ENCODE measurements around the gene C17orf67.

The C17orf67 gene

DNA sequence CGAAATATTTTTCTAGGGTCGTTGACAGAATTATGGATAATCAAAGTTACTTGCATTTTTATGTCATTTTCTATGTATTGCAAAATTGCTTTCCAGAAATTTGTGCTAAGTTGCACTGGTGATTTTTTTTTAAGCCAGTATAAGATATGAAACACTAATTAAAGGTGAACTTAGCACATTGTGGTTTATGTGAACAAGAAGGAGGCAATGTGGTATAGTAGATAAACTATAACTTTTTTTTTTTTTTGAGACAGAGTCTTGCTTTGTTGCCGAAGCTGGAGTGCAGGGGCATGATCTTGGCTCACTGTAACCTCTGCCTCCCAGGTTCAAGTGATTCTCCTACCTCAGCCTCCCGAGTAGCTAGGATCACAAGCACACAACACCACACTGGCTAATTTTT lies 13.4 kb upstream of the C17orf67 start:
- no peak overlapping the region for H3K4me3 ChIP-seq (ENCODE audit: insufficient read depth, low read length, poor library complexity, severe bottlenecking)
- no peak overlapping the region for H3K9ac ChIP-seq (ENCODE audit: low read length)
- no peak for TF ChIP-seq EZH2phosphoT487 (conservative IDR thresholded peaks at IDR 0.05; ENCODE audit: low read length)
- TF ChIP-seq, protein P1, sequence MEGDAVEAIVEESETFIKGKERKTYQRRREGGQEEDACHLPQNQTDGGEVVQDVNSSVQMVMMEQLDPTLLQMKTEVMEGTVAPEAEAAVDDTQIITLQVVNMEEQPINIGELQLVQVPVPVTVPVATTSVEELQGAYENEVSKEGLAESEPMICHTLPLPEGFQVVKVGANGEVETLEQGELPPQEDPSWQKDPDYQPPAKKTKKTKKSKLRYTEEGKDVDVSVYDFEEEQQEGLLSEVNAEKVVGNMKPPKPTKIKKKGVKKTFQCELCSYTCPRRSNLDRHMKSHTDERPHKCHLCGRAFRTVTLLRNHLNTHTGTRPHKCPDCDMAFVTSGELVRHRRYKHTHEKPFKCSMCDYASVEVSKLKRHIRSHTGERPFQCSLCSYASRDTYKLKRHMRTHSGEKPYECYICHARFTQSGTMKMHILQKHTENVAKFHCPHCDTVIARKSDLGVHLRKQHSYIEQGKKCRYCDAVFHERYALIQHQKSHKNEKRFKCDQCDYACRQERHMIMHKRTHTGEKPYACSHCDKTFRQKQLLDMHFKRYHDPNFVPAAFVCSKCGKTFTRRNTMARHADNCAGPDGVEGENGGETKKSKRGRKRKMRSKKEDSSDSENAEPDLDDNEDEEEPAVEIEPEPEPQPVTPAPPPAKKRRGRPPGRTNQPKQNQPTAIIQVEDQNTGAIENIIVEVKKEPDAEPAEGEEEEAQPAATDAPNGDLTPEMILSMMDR (IDR thresholded peaks at IDR 0.05; ENCODE audit: insufficient read depth, low read length, poor library complexity, severe bottlenecking), result no peak
- H3K36me3 ChIP-seq (ENCODE audit: low read length), result peaks cover 11% of the 10 kb centered on the region; the same call in 1 of the 2 replicates
- no peak overlapping the region for H3K4me2 ChIP-seq (ENCODE audit: low read depth, low read length, poor library complexity, severe bottlenecking)
- no peaks in the 10 kb centered on the region for H3K9me3 ChIP-seq (ENCODE audit: insufficient read depth, low read length)
- H4K20me1 ChIP-seq (ENCODE audit: low read depth, low read length), result no peaks in the 10 kb centered on the region; the same call in 1 of the 2 replicates
- H3F3A ChIP-seq (ENCODE audit: insufficient read depth), result peaks cover 6% of the 10 kb centered on the region; the same call in 1 of the 2 replicates
- H3K27ac ChIP-seq (ENCODE audit: low read depth, low read length), result no peak overlapping the region
- no peaks in the 10 kb centered on the region for H3K9me2 ChIP-seq (replicated peaks; ENCODE audit: insufficient read depth, low read length)
- no peaks in the 10 kb centered on the region for H3K79me2 ChIP-seq (ENCODE audit: insufficient read depth, low read length)
- H3K27me3 ChIP-seq (ENCODE audit: low read length), result no peaks in the 10 kb centered on the region
- H2AFZ ChIP-seq (ENCODE audit: low read depth, low read length, severe bottlenecking), result no peak overlapping the region

DNA sequence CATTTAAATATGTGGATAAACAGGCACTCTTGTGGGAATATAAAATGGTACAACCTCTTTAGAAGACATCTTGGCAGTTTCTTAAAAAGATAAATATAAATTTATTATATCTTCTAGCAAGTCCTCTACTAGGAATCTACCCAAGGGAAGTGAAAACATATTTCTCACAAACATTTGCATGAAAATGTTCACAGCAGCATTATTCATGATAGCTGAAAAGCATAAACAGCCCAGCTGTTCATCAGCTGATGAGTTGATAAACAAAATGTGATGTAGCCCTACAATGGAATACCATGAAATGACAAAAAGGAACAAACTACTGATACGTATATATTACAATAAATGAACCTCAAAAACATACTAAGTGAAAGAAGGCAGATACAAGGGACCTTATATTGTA lies 12.2 kb upstream of the C17orf67 start:
- H3K4me2 ChIP-seq (ENCODE audit: low read depth, low read length, poor library complexity, severe bottlenecking), result no peak overlapping the region
- no peak overlapping the region for H3K9ac ChIP-seq (ENCODE audit: low read length)
- H4K20me1 ChIP-seq (ENCODE audit: low read depth, low read length), result no peaks in the 10 kb centered on the region; the same call in 1 of the 2 replicates
- no peak overlapping the region for H3K4me3 ChIP-seq (ENCODE audit: insufficient read depth, low read length, poor library complexity, severe bottlenecking)
- no peaks in the 10 kb centered on the region for H3K27me3 ChIP-seq (ENCODE audit: low read length)
- H3K27ac ChIP-seq (ENCODE audit: low read depth, low read length), result no peak overlapping the region
- TF ChIP-seq, protein P1 (IDR thresholded peaks at IDR 0.05; ENCODE audit: insufficient read depth, low read length, poor library complexity, severe bottlenecking), result no peak
- TF ChIP-seq EZH2phosphoT487 (conservative IDR thresholded peaks at IDR 0.05; ENCODE audit: low read length), result no peak
- no peak overlapping the region for H2AFZ ChIP-seq (ENCODE audit: low read depth, low read length, severe bottlenecking)
- no peaks in the 10 kb centered on the region for H3K9me2 ChIP-seq (replicated peaks; ENCODE audit: insufficient read depth, low read length)
- no peaks in the 10 kb centered on the region for H3K79me2 ChIP-seq (ENCODE audit: insufficient read depth, low read length)
- peaks cover 6% of the 10 kb centered on the region; the same call in 1 of the 2 replicates for H3F3A ChIP-seq (ENCODE audit: insufficient read depth)
- peaks cover 11% of the 10 kb centered on the region; the same call in 1 of the 2 replicates for H3K36me3 ChIP-seq (ENCODE audit: low read length)
- H3K9me3 ChIP-seq (ENCODE audit: insufficient read depth, low read length), result no peaks in the 10 kb centered on the region

DNA sequence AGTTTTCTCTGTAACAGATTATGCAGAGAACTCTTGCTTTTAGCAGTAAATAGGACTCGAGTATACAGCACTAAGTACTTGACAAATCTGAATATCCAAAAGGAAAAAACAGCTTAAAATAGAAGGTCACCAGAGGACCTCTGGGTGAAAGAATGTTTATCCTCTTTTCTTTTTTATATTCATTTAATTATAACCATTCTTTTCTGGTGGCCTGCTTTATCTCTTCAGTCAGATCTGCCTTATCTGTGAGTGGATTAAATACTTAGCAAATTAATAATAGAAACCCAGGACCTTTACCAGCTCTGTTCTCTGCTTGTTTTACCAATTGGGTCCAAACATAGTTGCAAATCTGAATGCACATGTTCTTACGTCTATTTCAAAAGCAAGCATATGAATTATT lies 8.9 kb upstream of the C17orf67 start:
- Histone ChIP-seq H3K4me3 (ENCODE audit: insufficient read depth, low read length, poor library complexity, severe bottlenecking) (no peak overlapping the region), H3K79me2 (ENCODE audit: insufficient read depth, low read length) (0 out of 2 replicates have a peak, but pooled peaks cover 6% of the 10 kb centered on the region), H3K36me3 (ENCODE audit: low read length) (peaks cover 11% of the 10 kb centered on the region; the same call in 1 of the 2 replicates), H3K9ac (ENCODE audit: low read length) (no peak overlapping the region), H3K9me2 (replicated peaks; ENCODE audit: insufficient read depth, low read length) (no peaks in the 10 kb centered on the region), H4K20me1 (ENCODE audit: low read depth, low read length) (no peaks in the 10 kb centered on the region; the same call in 1 of the 2 replicates), H3K9me3 (ENCODE audit: insufficient read depth, low read length) (no peaks in the 10 kb centered on the region), H3F3A (ENCODE audit: insufficient read depth) (peaks cover 10% of the 10 kb centered on the region; the same call in 1 of the 2 replicates), H3K4me2 (ENCODE audit: low read depth, low read length, poor library complexity, severe bottlenecking) (no peak overlapping the region), H3K27ac (ENCODE audit: low read depth, low read length) (no peak overlapping the region), H3K27me3 (ENCODE audit: low read length) (no peaks in the 10 kb centered on the region), H2AFZ (ENCODE audit: low read depth, low read length, severe bottlenecking) (no peak overlapping the region)
- no peak for TF ChIP-seq EZH2phosphoT487 (conservative IDR thresholded peaks at IDR 0.05; ENCODE audit: low read length)
- TF ChIP-seq, protein P1 (IDR thresholded peaks at IDR 0.05; ENCODE audit: insufficient read depth, low read length, poor library complexity, severe bottlenecking), result no peak
